Measurements from ENCODE around the gene KHNYN. TPM values are rescaled to one million over a fixed set of nuclear protein-coding genes. Genes with fewer than 3 reads are reported as not detected.
A peak's percentile ranks its signal among the peaks of the same experiment; 100 is the strongest.

Gene KHNYN
- total and polyA plus RNA-seq, 2 of the 8 experiments (the other 6 are each of a cell fraction or from before 2014, with no cell fraction given), result 7.6 to 22.3 TPM

- no peak overlapping the region for H2AFZ ChIP-seq (ENCODE audit: low read length)
- H4K8ac ChIP-seq (ENCODE audit: extremely low read depth, insufficient read depth, low read length), result peak overlapping the region; percentile 1; the same call in 1 of the 2 replicates
- H3K23ac ChIP-seq (ENCODE audit: insufficient read length), result no peak overlapping the region
- peaks cover 6 to 21% (median 15%) of the 10 kb centered on the region in 4 experiments for H3K4me1 ChIP-seq (replicated peaks in 1 of 4; ENCODE audit: control insufficient read depth in 3 of 4, insufficient read depth in 4 of 4, low read length in 3 of 4)
- peak overlapping the region; percentile 85 to 89 for H3K4me2 ChIP-seq (ENCODE audit: insufficient read depth in 1 of 2, low read depth in 2 of 2, low read length in 2 of 2)
- peak overlapping the region; percentile 53; the same call in 1 of the 2 replicates for H2BK12ac ChIP-seq (ENCODE audit: low read depth, low read length)
- peak overlapping the region in 3 of 4 experiments; percentile 12 to 33 (median 25); a peak in 3 of 7 replicates for H3K9ac ChIP-seq (replicated peaks in 1 of 4; ENCODE audit: extremely low read depth in 1 of 4, low read depth in 3 of 4, low read length in 3 of 4)
- H3K4me3 ChIP-seq (ENCODE audit: extremely low read depth in 1 of 4, insufficient read depth in 2 of 4, low read depth in 3 of 4, low read length in 4 of 4), result peak overlapping the region; percentile 52 to 76 (median 72)
- H3K27ac ChIP-seq (ENCODE audit: low read depth, low read length), result no peak overlapping the region
- peak overlapping the region; percentile 35; the same call in 1 of the 2 replicates for H2BK20ac ChIP-seq (ENCODE audit: low read length)
- CTCF ChIA-PET (ENCODE audit: partially characterized antibody), result interaction anchor here (0.5 to 21.3 kb wide), 39 partner anchors 8 to 806 kb away, joined by 3 to 664 read pairs (median 8); partner anchors contain the start of genes ADCY4, CIDEB, DHRS1 and LTB4R
- POLR2A ChIA-PET (ENCODE audit: partially characterized antibody), result interaction anchor here (0.7 to 5.4 kb wide), 24 partner anchors 11 to 290 kb away, joined by 3 to 46 read pairs (median 4); partner anchors contain the start of genes ADCY4, EMC9, NFATC4 and NYNRIN
- no peak overlapping the region for H3K56ac ChIP-seq (replicated peaks; ENCODE audit: insufficient read length, low read depth, low read length)
- DNase-seq (ENCODE audit: low read depth in 1 of 2, low spot score in 2 of 2) (no peak), FAIRE-seq (no peak)
- H3K23me2 ChIP-seq (ENCODE audit: low read depth, low read length), result peaks cover 5% of the 10 kb centered on the region; the same call in 1 of the 2 replicates
- H3K27me3 ChIP-seq (replicated peaks in 1 of 4; ENCODE audit: control insufficient read depth in 3 of 4, extremely low read depth in 1 of 4, insufficient read depth in 3 of 4, low read length in 3 of 4), result peaks cover 0 to 17% (median 1%) of the 10 kb centered on the region in 4 experiments; a peak in 3 of 7 replicates
- peaks cover 0 to 3% of the 10 kb centered on the region in 2 experiments for H4K20me1 ChIP-seq (replicated peaks in 1 of 2; ENCODE audit: control insufficient read depth in 1 of 2, insufficient read depth in 2 of 2, low read length in 2 of 2)
- no peak overlapping the region for H4K5ac ChIP-seq (ENCODE audit: insufficient read length, low read depth, low read length)
- H3K9me3 ChIP-seq (ENCODE audit: insufficient read depth in 2 of 2, low read depth in 1 of 2, low read length in 1 of 2), result no peaks in the 10 kb centered on the region
- H3K79me1 ChIP-seq (ENCODE audit: low read depth, low read length), result no peaks in the 10 kb centered on the region
- peak overlapping the region; percentile 15; the same call in 1 of the 2 replicates for H2BK5ac ChIP-seq (ENCODE audit: low read depth, low read length)
- no peak overlapping the region for H2BK120ac ChIP-seq (replicated peaks; ENCODE audit: low read depth, low read length)
- H3K14ac ChIP-seq (ENCODE audit: insufficient read length), result no peak overlapping the region
- WGBS, 2 experiments (ENCODE audit: extremely low coverage in 1 of 2, insufficient coverage in 1 of 2, insufficient read length in 1 of 2, insufficient replicate concordance in 2 of 2, low coverage in 1 of 2, low lambda C conversion rate in 2 of 2, missing lambda C conversion rate in 1 of 2), result 16% methylated on average over 19 of the region's 19 CpGs; no CpG with 5 or more reads in 1 of the 2 experiments
- H2AK5ac ChIP-seq (ENCODE audit: low read depth, low read length), result no peak overlapping the region
- no peak overlapping the region for H4K91ac ChIP-seq (replicated peaks; ENCODE audit: insufficient read length, low read length)
- H2BK15ac ChIP-seq (ENCODE audit: low read length), result no peak overlapping the region
- H3K4ac ChIP-seq (replicated peaks; ENCODE audit: insufficient read length, low read depth, low read length), result no peak overlapping the region
- 0 out of 8 replicates have a peak, but pooled peaks cover 0 to 4% (median 0%) of the 10 kb centered on the region in 4 experiments for H3K36me3 ChIP-seq (ENCODE audit: control insufficient read depth in 2 of 4, insufficient read depth in 4 of 4, low read length in 3 of 4)
- H3K79me2 ChIP-seq (ENCODE audit: control insufficient read depth in 1 of 2, insufficient read depth in 2 of 2, low read length in 2 of 2), result no peaks in the 10 kb centered on the region
- H3K18ac ChIP-seq (ENCODE audit: extremely low read depth, low read length), result peak overlapping the region; percentile 52
- TF ChIP-seq MAFK (IDR thresholded peaks at IDR 0.05; ENCODE audit: low read depth, low read length) (no peak), JUND (IDR thresholded peaks at IDR 0.05; ENCODE audit: low read length) (no peak), CBX5 (IDR thresholded peaks at IDR 0.05; ENCODE audit: low read depth, low read length) (no peak), RFX5 (IDR thresholded peaks at IDR 0.05; ENCODE audit: borderline replicate concordance, low read depth, low read length) (no peak), EZH2 (IDR thresholded peaks at IDR 0.05; ENCODE audit: low read depth, low read length, severe bottlenecking) (no peak), NANOG (IDR thresholded peaks at IDR 0.05; ENCODE audit: insufficient read depth, low read depth, low read length, poor library complexity, severe bottlenecking) (no peak)
- TF ChIP-seq, protein P1, sequence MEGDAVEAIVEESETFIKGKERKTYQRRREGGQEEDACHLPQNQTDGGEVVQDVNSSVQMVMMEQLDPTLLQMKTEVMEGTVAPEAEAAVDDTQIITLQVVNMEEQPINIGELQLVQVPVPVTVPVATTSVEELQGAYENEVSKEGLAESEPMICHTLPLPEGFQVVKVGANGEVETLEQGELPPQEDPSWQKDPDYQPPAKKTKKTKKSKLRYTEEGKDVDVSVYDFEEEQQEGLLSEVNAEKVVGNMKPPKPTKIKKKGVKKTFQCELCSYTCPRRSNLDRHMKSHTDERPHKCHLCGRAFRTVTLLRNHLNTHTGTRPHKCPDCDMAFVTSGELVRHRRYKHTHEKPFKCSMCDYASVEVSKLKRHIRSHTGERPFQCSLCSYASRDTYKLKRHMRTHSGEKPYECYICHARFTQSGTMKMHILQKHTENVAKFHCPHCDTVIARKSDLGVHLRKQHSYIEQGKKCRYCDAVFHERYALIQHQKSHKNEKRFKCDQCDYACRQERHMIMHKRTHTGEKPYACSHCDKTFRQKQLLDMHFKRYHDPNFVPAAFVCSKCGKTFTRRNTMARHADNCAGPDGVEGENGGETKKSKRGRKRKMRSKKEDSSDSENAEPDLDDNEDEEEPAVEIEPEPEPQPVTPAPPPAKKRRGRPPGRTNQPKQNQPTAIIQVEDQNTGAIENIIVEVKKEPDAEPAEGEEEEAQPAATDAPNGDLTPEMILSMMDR (IDR thresholded peaks at IDR 0.05; ENCODE audit: control extremely low read depth in 1 of 3, insufficient read depth in 1 of 3, low read depth in 1 of 3, low read length in 3 of 3), result no peak
Observed at GRCh38 chr14:24430682-24431568, 1.2 kb downstream of the KHNYN start.
